GM23338 (cell line): ENCODE measurements around the gene ZSCAN31. TPM values are rescaled to one million over a fixed set of nuclear protein-coding genes. Genes with fewer than 3 reads are reported as not detected.

Source experiments
- ATAC-seq: fragments of 200-7000 bp; cut with Tn5 transposase; 3 replicates; pipeline ENCODE4 v1.9.1; 2020
- DNase-seq: peaks from one replicate; pipeline ENCODE4 v3.0.0-alpha.2; 2015; ENCODE audit warnings: low spot score
- H2AFZ ChIP-seq: fragments of 200-600 bp; sonication (generic); 2 replicates; pipeline ENCODE4 v1.8.0; 2016; ENCODE audit warnings: antibody characterized with exemption, mild to moderate bottlenecking, moderate library complexity
- H3F3A ChIP-seq: fragments of 200-600 bp; sonication (generic); replicated peaks from 2 replicates; pipeline ENCODE4 v1.8.0; 2017; ENCODE audit warnings: antibody characterized with exemption, mixed run types, low read depth
- H3K27ac ChIP-seq: fragments of 200-600 bp; sonication (generic); 2 replicates; pipeline ENCODE4 v1.6.1; 2016; ENCODE audit warnings: low read depth
- H3K27me3 ChIP-seq: fragments of 200-600 bp; sonication (generic); 2 replicates; pipeline ENCODE4 v1.8.0; 2016; ENCODE audit warnings: mild to moderate bottlenecking, mixed run types, moderate library complexity; ENCODE audit not compliant: insufficient read depth
- H3K36me3 ChIP-seq: fragments of 200-600 bp; sonication (generic); 2 replicates; pipeline ENCODE4 v1.8.0; 2016; ENCODE audit warnings: mild to moderate bottlenecking; ENCODE audit not compliant: insufficient read depth
- H3K4me1 ChIP-seq: fragments of 200-600 bp; sonication (generic); 2 replicates; pipeline ENCODE4 v1.8.0; 2016; ENCODE audit warnings: mild to moderate bottlenecking, moderate library complexity; ENCODE audit not compliant: insufficient read depth
- H3K4me2 ChIP-seq: fragments of 200-600 bp; sonication (generic); 2 replicates; pipeline ENCODE4 v1.7.1; 2017; ENCODE audit warnings: mixed run types
- H3K4me3 ChIP-seq: fragments of 200-600 bp; sonication (generic); 2 replicates; pipeline ENCODE4 v1.6.1; 2016; ENCODE audit warnings: mixed run types
- H3K79me2 ChIP-seq: fragments of 200-600 bp; sonication (generic); replicated peaks from 2 replicates; pipeline ENCODE4 v1.8.0; 2017; ENCODE audit warnings: mild to moderate bottlenecking; ENCODE audit not compliant: insufficient read depth
- H3K9me2 ChIP-seq: fragments of 200-600 bp; sonication (generic); 2 replicates; pipeline ENCODE4 v1.8.0; 2017; ENCODE audit not compliant: insufficient read depth
- H4K20me1 ChIP-seq: fragments of 200-600 bp; sonication (generic); replicated peaks from 2 replicates; pipeline ENCODE4 v1.8.0; 2017; ENCODE audit warnings: mild to moderate bottlenecking; ENCODE audit not compliant: insufficient read depth
- H3K27ac Mint-ChIP-seq: 2 replicates; pipeline ENCODE4 v1.8.0; 2020; ENCODE audit warnings: inconsistent platforms, mild to moderate bottlenecking, moderate library complexity, mixed read lengths
- H3K27me3 Mint-ChIP-seq: 3 replicates; pipeline ENCODE4 v1.8.0; 2022; ENCODE audit warnings: low read depth, mild to moderate bottlenecking, moderate library complexity, mixed read lengths, inconsistent platforms; ENCODE audit not compliant: insufficient read depth, poor library complexity
- H3K36me3 Mint-ChIP-seq: 3 replicates; pipeline ENCODE4 v1.8.0; 2021; ENCODE audit warnings: low read depth, mild to moderate bottlenecking, inconsistent platforms, moderate library complexity, mixed read lengths
- H3K4me1 Mint-ChIP-seq: 3 replicates; pipeline ENCODE4 v1.8.0; 2020; ENCODE audit warnings: mild to moderate bottlenecking, inconsistent platforms, mixed read lengths
- H3K4me3 Mint-ChIP-seq: 3 replicates; pipeline ENCODE4 v1.8.0; 2021; ENCODE audit warnings: moderate library complexity, mild to moderate bottlenecking, inconsistent platforms, mixed read lengths
- H3K9me3 Mint-ChIP-seq: 3 replicates; pipeline ENCODE4 v1.8.0; 2020; ENCODE audit warnings: moderate library complexity, mild to moderate bottlenecking, inconsistent platforms, mixed read lengths
- CREB1 ChIP-seq: fragments of 250-450 bp; sonication (Bioruptor Pico); IDR thresholded peaks from 2 replicates; pipeline ENCODE4 v1.5.0; 2020; ENCODE audit warnings: low read depth, mild to moderate bottlenecking, moderate library complexity
- CTCF ChIP-seq, 2 experiments: fragments of 200-600 bp in 1 of 2; sonication (generic) in 1 of 2; conservative IDR thresholded peaks; 2 replicates each; pipeline versions ENCODE4 v1.5.1 to v1.6.1; 2016 to 2017; ENCODE audit warnings: antibody characterized with exemption in 2 of 2, low read depth in 2 of 2, mild to moderate bottlenecking in 2 of 2, moderate library complexity in 1 of 2
- ETS1 ChIP-seq: IDR thresholded peaks from 2 replicates; pipeline ENCODE4 v1.6.1; 2016; ENCODE audit warnings: antibody characterized with exemption
- EZH2 ChIP-seq: fragments of 200-600 bp; sonication (generic); IDR thresholded peaks from one replicate; pipeline ENCODE4 v1.8.0; 2017; ENCODE audit warnings: antibody characterized with exemption, mild to moderate bottlenecking, low read depth; ENCODE audit not compliant: unreplicated experiment
- EZH2phosphoT487 ChIP-seq: fragments of 200-600 bp; sonication (generic); IDR thresholded peaks from one replicate; pipeline ENCODE4 v1.8.1; 2018; ENCODE audit warnings: antibody characterized with exemption; ENCODE audit not compliant: unreplicated experiment
- JUNB ChIP-seq: IDR thresholded peaks from one replicate; pipeline ENCODE4 v1.6.1; 2016; ENCODE audit warnings: antibody characterized with exemption; ENCODE audit not compliant: unreplicated experiment
- NANOG ChIP-seq: IDR thresholded peaks from 2 replicates; pipeline ENCODE4 v1.6.1; 2016; ENCODE audit warnings: antibody characterized with exemption, borderline replicate concordance
- POLR2AphosphoS5 ChIP-seq: IDR thresholded peaks from 2 replicates; pipeline ENCODE4 v1.6.1; 2016; ENCODE audit warnings: antibody characterized with exemption, low read depth
- REST ChIP-seq: IDR thresholded peaks from one replicate; pipeline ENCODE4 v1.6.1; 2018; ENCODE audit warnings: antibody characterized with exemption; ENCODE audit not compliant: unreplicated experiment
- STAT1 ChIP-seq: IDR thresholded peaks from one replicate; pipeline ENCODE4 v1.6.1; 2016; ENCODE audit warnings: antibody characterized with exemption; ENCODE audit not compliant: unreplicated experiment
- ZNF114 ChIP-seq: fragments of 250-450 bp; sonication (Bioruptor Pico); IDR thresholded peaks from 2 replicates; pipeline ENCODE4 v1.5.0; 2020; ENCODE audit warnings: mild to moderate bottlenecking, moderate library complexity
- ZNF331 ChIP-seq: fragments of 250-450 bp; sonication (Bioruptor Pico); IDR thresholded peaks from 2 replicates; pipeline ENCODE4 v1.5.0; 2020; ENCODE audit warnings: low read depth, mild to moderate bottlenecking, moderate library complexity
- ZNF462 ChIP-seq: fragments of 250-450 bp; sonication (Bioruptor Pico); IDR thresholded peaks from 2 replicates; pipeline ENCODE4 v1.5.0; 2020; ENCODE audit warnings: mild to moderate bottlenecking, moderate library complexity
- polyA plus RNA-seq: library from polyadenylated mRNA; unstranded; fragments of >200 nt; fragmentation: Nextera tagmentation; extraction: Ambion mirVana; gene quantifications from 2 replicates; pipeline ENCODE4 v1.2.1, GENCODE V29; 2016
- total RNA-seq: library from RNA; depleted of rRNA; stranded (reverse); fragments of >200 nt; shearing (Covaris generic); gene quantifications from 2 replicates; pipeline ENCODE4 v1.2.3, GENCODE V29; 2014

ZSCAN31 gene
- total and polyA plus RNA-seq, 2 experiments from 2014 or later, result 3.1 to 4.7 TPM

- TF ChIP-seq POLR2AphosphoS5 (no peak), JUNB (no peak), NANOG (no peak), REST (no peak), ZNF114 (CRISPR knock-in tag) (no peak), ETS1 (no peak), ZNF462 (CRISPR knock-in tag) (no peak), CREB1 (CRISPR knock-in tag) (no peak), STAT1 (no peak), EZH2 (no peak), EZH2phosphoT487 (no peak), ZNF331 (CRISPR knock-in tag) (no peak), CTCF (conservative IDR thresholded peaks at IDR 0.05; ENCODE audit: low read depth in 2 of 2) (no peak)
- H3K4me3 ChIP-seq, result no peak overlapping the region
- H3K27ac ChIP-seq, result no peak overlapping the region
- H3K27me3 ChIP-seq, result no peaks in the 10 kb centered on the region
- no peak for ATAC-seq
- Mint-ChIP-seq H3K4me3 (no peak overlapping the region), H3K27me3 (peaks cover 4% of the 10 kb centered on the region), H3K27ac (no peak overlapping the region), H3K4me1 (no peaks in the 10 kb centered on the region), H3K36me3 (peaks cover 51% of the 10 kb centered on the region), H3K9me3 (peaks cover 40% of the 10 kb centered on the region)
- H3K9me2 ChIP-seq, result no peaks in the 10 kb centered on the region
- peaks cover 28% of the 10 kb centered on the region for H3K36me3 ChIP-seq
- no peak for DNase-seq
- no peak overlapping the region for H3K4me2 ChIP-seq
- no peaks in the 10 kb centered on the region for H3K4me1 ChIP-seq
- H3F3A ChIP-seq, result no peaks in the 10 kb centered on the region
- no peaks in the 10 kb centered on the region for H3K79me2 ChIP-seq
- H2AFZ ChIP-seq, result no peak overlapping the region
- no peaks in the 10 kb centered on the region for H4K20me1 ChIP-seq
These were observed 12.0 kb downstream of the ZSCAN31 start for GRCh38 chr6:28323813-28324424.
